HL-60 (cell line): ENCODE data around the gene C1orf232.

Experiments used
- DNase-seq, 2 experiments: peaks; one replicate each; pipeline ENCODE4 v3.0.0-alpha.2; 2010 to 2020; ENCODE audit warnings: low read depth in 1 of 2, low spot score in 1 of 2
- H3K27ac ChIP-seq: fragments of 250-450 bp; sonication (Bioruptor Pico); replicated peaks from 2 replicates; pipeline ENCODE4 v1.5.1; 2020; ENCODE audit warnings: mild to moderate bottlenecking, moderate library complexity
- H3K27me3 ChIP-seq: fragments of 250-450 bp; sonication (Bioruptor Pico); 2 replicates; pipeline ENCODE4 v1.5.1; 2021; ENCODE audit warnings: mild to moderate bottlenecking, moderate library complexity; ENCODE audit not compliant: insufficient read depth, poor library complexity, severe bottlenecking
- H3K4me3 ChIP-seq: replicated peaks from 2 replicates; pipeline ENCODE4 v1.5.1; 2011; ENCODE audit warnings: mild to moderate bottlenecking, control low read depth, low read length; ENCODE audit not compliant: insufficient read depth
- CTCF ChIP-seq: IDR thresholded peaks from one replicate; pipeline ENCODE4 v1.5.1; 2011; ENCODE audit warnings: low read length, control low read depth, inconsistent platforms; ENCODE audit not compliant: insufficient read depth
- GABPA ChIP-seq: IDR thresholded peaks from 2 replicates; pipeline ENCODE4 v1.6.1; 2012; ENCODE audit warnings: low read depth
- POLR2AphosphoS5 ChIP-seq: IDR thresholded peaks from 2 replicates; pipeline ENCODE4 v1.6.1; 2012; ENCODE audit warnings: low read depth
- REST ChIP-seq: IDR thresholded peaks from 2 replicates; pipeline ENCODE4 v1.6.1; 2012; ENCODE audit warnings: low read depth; ENCODE audit not compliant: insufficient replicate concordance
- SPI1 ChIP-seq: IDR thresholded peaks from 2 replicates; pipeline ENCODE4 v1.6.1; 2012; ENCODE audit warnings: low read depth, mild to moderate bottlenecking, borderline replicate concordance

Gene C1orf232

GRCh38 chr1:26122988-26123973 is 45.5 kb downstream of the C1orf232 start:
- Histone ChIP-seq H3K27ac (no peak overlapping the region; the same call in 1 of the 2 replicates), H3K27me3 (no peaks in the 10 kb centered on the region), H3K4me3 (no peak overlapping the region)
- TF ChIP-seq CTCF (no peak), SPI1 (no peak), POLR2AphosphoS5 (no peak), GABPA (no peak), REST (no peak)
- no peak for DNase-seq

- Histone ChIP-seq H3K4me3 (no peak overlapping the region), H3K27ac (peak overlapping the region; percentile 32), H3K27me3 (no peaks in the 10 kb centered on the region)
- DNase-seq = no peak
- TF ChIP-seq REST = no peak
- peak; percentile 14; the same call in 1 of the 2 replicates for TF ChIP-seq SPI1
These were observed 46.6 kb downstream of the C1orf232 start for GRCh38 chr1:26121854-26122773.

GRCh38 chr1:26119892-26120608 is 48.7 kb downstream of the C1orf232 start:
- no peak for DNase-seq
- Histone ChIP-seq H3K27ac (peak overlapping the region; percentile 13; the same call in 1 of the 2 replicates), H3K4me3 (no peak overlapping the region), H3K27me3 (no peaks in the 10 kb centered on the region)
- no peak for TF ChIP-seq SPI1

GRCh38 chr1:26114165-26114927 is 54.4 kb downstream of the C1orf232 start:
- no peak overlapping the region for H3K4me3 ChIP-seq
- no peaks in the 10 kb centered on the region for H3K27me3 ChIP-seq
- no peak overlapping the region for H3K27ac ChIP-seq
- no peak for DNase-seq
- TF ChIP-seq POLR2AphosphoS5 (no peak), SPI1 (no peak), REST (no peak)
